GM21825 (cell line): ENCODE data around the gene GUCA1C.

Experiments used
- ATAC-seq: cut with Tn5 transposase; IDR thresholded peaks from one replicate; pipeline ENCODE4 v1.9.1; 2021; ENCODE audit warnings: mild to moderate bottlenecking, moderate library complexity; ENCODE audit not compliant: unreplicated experiment

Gene GUCA1C

DNA sequence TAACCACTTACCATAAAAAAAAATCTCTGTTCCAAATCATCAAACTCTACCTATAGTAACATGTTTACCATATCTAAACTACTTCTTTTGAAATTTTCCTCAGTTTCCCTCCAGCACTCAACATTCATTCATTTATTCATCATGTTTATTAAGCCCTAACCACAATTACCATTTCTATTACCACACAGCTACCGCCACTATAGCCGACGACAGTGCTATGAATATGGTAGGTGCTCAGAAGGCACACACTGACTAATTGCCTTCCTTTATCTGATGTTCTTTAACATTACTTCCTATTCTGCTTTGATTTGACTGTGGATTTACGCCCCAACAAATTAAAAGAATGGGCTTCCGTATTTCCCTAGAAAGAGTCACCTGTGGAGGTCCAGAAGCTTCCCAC is 43.9 kb downstream of the GUCA1C start:
- no peak for ATAC-seq

DNA sequence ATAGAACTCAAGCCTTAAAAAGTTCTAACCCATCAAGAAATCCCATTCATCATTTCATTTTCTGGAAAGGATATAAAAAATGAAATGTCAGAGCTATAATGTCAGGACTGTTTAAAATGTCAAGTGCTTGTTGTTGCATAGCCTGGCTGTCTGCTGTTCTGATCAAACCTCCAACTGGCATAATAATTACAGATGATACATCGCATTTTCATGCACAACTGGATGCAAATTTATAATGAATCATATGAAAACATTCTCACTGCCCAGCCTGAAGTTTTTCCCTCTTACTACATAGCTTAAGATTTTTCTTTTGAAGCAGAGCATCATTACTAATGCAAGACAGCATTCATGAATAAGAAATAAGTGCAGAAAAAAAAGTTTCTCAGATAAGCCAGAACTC is 46.5 kb downstream of the GUCA1C start:
- ATAC-seq: no peak

DNA sequence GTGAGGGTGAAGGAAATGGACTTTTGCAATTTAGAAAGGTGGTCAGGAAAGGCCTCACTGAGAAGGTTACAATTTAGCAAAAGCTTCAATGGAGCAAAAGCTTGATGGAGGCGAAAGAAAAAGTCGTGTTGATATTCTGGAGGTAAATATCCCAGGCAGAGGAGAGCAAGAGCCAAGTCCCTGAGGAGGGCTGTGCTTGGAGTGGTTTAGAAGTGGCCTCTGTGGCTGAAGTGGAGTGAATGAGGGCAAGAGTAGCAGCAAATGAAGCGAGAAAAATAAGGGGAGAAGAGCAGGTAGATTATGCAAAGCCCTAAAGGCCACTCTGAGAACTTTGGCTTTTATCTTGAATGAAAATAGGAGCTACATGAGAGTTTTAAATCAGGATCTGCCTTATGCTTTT is 54.1 kb downstream of the GUCA1C start:
- no peak for ATAC-seq

DNA sequence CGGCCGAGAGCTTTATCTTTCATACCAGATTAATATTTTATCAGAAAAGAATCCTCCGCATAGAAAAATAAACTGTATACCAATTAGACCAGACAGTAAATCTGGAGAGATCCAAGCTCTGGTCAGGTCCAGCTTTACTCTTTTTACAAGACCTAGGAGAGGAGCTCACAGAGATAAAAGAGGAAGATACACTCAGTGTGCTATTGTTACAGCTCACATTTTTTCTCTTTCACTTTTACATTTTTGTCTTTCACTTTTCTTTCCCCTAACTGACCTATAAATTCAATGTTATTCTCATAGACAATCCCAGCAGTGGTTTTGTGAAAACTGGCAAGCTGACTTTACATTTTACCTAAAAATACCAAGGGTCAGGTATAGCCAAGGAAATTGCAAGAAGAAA is 55.8 kb downstream of the GUCA1C start:
- peak; percentile 52 for ATAC-seq

DNA sequence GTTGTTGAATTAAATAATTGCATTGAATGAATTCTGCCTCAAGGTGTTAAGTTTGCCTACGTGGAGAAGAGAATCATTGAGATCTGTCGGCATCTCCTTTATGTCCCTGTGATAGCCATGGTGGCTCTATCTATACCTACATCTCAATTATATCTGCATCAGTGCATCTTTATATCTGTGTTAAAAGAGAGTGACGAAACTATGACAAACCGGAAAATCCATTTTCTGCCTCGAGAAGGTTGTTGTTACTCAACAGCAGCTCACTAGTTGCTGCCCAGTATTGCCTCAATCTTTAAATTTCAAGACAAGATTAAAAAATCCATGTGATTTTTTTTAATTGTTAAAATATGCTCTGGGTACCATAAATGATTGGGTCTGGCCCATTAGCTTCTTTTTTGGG is 58.7 kb downstream of the GUCA1C start:
- ATAC-seq: no peak

DNA sequence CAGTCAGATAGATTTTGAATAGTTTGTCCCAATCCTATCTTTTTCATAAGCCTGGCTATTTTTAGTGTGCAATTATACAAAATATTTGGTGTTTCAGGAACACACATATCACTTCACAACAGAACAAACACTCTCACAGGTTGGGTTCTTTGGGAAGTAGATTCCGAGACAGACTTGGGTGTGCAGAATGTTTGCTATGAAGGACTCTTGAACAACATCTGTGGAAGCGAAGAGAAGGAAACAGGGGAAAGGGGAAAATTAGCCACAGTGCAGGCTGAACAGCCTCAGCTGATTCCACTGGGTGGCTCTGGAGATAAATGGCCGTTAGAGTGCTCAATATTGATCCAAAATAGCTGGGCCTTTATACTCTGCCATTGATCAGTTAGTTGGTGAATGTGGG is 61.8 kb downstream of the GUCA1C start:
- no peak for ATAC-seq

DNA sequence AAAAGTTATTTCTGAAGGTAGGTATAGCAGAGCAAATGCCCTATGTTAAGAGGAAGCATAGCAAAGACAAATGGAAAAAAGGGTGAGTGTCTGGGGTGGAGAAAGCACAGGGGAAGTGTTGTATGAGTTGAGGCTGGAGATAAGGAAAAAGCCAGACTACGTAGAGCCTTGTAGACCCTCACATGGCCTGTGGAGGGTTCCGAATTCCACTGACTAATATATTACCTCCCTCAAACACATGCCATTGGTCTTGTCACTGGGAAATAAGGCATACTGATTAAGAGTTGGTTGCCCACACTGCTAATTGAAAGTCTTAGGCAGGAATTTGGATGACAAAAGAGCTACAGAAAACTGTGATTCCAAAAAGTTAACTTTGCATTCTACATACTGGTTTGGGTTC is 65.9 kb downstream of the GUCA1C start:
- ATAC-seq: no peak

DNA sequence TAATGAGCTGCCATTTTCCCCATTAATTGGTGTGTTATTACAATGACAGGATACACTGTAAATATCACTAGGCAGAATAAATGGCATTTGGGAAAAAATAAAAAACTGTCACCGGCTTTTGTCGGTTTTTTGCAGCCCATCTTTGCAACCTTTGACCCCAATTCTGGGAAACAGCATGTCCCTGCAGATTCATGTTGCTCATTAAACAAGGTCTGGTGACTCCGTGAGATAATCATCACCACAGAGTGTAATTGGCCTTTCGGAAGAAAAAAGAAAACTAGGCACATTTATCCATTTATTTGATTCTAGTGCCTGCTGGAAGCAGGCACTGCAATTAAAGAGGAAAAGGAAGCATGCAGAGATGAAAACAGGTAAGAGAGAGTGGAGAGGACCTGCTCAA is 66.6 kb downstream of the GUCA1C start:
- ATAC-seq: no peak

DNA sequence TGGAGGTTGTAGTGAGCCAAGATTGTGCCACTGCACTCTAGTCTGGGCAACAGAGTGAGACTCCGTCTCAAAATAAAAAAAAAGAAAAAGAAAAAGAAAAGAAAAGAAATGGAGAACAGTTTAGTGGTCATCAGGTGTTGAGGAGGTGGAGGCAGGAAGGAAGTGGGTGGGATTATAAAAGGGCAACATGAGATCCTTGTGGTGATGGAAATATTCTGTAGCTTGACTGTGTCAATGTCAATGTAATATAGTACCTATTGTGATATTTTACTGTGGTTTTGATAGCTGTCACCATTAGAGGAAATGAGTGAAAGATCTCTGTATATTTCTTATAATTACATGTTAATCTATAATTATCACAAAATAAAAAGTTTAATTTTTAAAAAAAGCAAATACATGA is 70.3 kb downstream of the GUCA1C start:
- ATAC-seq: no peak

DNA sequence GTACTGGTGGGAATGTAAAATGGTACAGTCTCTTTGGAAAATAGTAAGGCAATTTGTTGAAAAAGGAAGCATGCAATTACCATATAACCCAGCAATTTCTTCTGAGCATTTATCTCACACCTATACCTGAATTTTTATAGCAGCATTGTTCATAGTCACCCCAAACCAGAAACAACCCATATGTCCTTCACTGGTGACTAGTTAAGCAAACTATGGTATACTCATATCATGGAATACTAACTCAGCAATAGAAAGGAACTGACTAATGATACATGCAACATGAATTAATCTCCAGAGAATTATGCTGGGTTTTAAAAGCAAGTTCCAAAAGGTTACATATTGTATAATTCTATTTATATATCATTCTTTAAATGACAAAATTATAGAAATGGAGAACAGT is 70.9 kb downstream of the GUCA1C start:
- no peak for ATAC-seq

DNA sequence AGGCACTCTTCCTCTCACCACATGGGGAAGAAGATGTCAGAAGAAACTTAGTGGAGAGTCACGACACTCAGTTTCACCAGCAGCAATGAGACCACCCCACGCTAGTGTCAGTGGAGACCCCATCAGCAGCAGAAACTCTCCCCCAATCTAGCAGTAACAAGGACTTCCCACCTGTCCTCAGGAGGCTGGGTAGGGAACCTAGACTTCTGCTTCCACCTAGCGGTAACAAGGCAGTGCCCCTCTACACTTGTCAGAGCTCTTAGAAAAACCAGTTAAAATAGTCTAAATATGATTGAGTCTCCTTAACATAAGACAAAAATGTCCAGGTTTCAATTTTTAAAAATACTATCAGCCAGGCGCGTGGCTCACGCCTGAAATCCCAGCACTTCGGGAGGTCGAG is 73.8 kb downstream of the GUCA1C start:
- ATAC-seq: no peak

DNA sequence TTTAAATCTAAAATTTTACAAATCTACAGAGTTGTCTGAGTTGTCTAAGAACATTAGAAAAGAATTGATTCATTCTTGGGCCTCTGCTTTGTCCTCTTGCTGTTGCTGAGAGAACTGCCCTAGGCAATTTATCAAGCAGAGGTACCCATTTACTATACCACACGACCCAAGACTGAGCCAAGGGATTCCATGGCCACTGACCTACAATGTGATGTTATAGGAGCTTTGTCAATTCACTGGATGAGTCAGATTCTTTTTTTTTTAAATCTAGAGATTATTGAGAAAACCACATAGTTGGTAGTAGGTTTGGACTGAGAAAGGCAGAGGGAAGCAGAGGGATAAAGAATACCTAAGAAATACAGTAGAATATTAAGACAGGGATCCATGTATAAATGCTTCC is 75.8 kb downstream of the GUCA1C start:
- ATAC-seq: no peak

DNA sequence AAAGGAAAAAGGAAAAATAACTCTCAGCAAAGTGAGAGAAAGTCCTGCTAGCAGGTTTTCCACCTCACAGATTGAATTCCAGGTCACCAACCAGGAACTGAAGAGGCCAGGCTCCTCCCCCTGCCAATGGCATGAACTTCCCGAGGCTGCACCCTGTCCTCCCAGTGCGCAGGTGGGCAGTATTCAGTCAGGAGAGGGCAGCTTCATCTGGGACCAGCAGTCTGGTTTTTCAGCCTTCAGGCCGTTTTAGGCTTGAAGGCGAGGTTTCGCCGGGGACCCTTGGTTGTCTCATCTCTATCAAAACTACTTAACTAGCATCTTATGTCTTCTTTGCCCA is 89.9 kb downstream of the GUCA1C start:
- ATAC-seq: no peak

DNA sequence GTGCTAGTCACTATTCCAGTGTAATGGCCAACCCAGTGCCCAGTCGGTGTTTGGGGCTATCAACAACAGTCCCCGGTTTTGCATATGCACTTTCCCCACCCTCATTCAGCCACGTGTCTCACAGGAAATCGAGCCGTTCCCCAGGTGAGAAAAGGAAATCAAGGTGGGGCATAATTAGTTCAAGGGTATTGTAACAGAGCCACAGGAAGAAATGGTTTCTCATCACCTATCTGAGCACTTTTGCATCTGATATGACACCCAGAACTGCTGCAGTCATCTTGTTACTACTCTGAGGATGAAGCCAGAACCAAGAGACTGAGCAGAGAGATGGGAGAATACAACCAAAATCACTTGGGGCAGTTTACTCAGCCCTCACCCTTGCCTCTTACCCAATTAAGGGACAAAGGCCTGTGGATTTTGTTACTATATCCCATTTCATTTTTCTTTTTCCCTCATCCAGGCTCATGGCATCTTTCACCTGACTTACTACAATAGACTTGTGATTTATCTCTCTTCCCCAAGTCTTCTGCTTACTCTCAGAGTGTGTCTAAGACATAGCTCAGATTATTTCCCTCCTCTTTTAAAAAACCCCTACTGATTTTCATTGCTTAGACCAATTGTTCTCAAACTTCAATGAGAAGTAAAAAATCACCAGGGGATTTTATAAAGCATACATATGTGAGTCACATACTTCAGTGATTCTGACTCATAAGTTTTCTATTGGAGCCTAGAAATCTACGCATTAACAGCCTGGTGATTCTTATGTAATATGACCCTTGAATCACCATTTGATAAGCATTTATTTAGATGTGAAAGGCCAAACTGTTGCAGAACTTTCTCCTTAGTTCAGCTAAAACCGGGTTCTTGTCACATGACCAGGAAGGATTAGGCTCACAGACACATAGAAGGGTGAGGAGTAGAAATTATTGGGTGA is 90.5 kb downstream of the GUCA1C start:
- ATAC-seq: peak; percentile 83

DNA sequence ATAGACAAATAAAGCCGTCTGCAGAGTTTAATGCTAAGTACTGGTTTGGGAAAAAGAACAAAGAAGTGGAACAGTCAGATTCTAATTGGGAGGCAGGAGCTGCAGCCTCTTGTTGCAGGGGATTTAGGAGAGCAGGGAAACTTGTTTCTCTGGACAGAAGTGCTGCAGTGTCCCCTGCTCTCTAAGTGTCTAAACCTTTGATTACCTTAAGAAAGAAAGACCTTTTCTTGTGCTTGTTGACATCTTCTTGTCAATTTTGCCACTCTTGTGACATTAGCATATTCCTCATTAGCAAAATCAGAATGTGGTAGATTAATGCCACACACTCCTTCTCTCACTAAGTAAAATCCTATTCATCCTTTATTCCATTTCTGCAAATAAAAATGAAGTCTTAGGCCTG is 92.3 kb downstream of the GUCA1C start:
- no peak for ATAC-seq
